GM23248 (cell line): ENCODE measurements around the gene PNMT. TPM values are rescaled to one million over a fixed set of nuclear protein-coding genes. Genes with fewer than 3 reads are reported as not detected.
A peak's percentile ranks its signal among the peaks of the same experiment; 100 is the strongest.

Experiments
- DNase-seq: peaks from one replicate; pipeline ENCODE4 v3.0.0-alpha.2; 2015
- H2AFZ ChIP-seq: fragments of 200-600 bp; sonication (generic); 2 replicates; pipeline ENCODE4 v1.6.1; 2016; ENCODE audit warnings: antibody characterized with exemption
- H3F3A ChIP-seq: fragments of 200-600 bp; sonication (generic); 2 replicates; pipeline ENCODE4 v1.6.1; 2016; ENCODE audit warnings: mild to moderate bottlenecking, antibody characterized with exemption, mixed run types; ENCODE audit not compliant: insufficient read depth
- H3K27ac ChIP-seq: fragments of 200-600 bp; sonication (generic); 2 replicates; pipeline ENCODE4 v1.5.1; 2016; ENCODE audit warnings: mild to moderate bottlenecking
- H3K27me3 ChIP-seq: fragments of 200-600 bp; sonication (generic); replicated peaks from 2 replicates; pipeline ENCODE4 v1.6.1; 2016; ENCODE audit warnings: mild to moderate bottlenecking; ENCODE audit not compliant: insufficient read depth
- H3K36me3 ChIP-seq: fragments of 200-600 bp; sonication (generic); 2 replicates; pipeline ENCODE4 v1.6.1; 2016; ENCODE audit warnings: low read depth, mild to moderate bottlenecking
- H3K4me1 ChIP-seq: fragments of 200-600 bp; sonication (generic); 2 replicates; pipeline ENCODE4 v1.6.1; 2016; ENCODE audit warnings: mild to moderate bottlenecking; ENCODE audit not compliant: insufficient read depth
- H3K4me2 ChIP-seq: fragments of 200-600 bp; sonication (generic); one replicate; pipeline ENCODE4 v1.6.1; 2016; ENCODE audit warnings: mild to moderate bottlenecking; ENCODE audit not compliant: unreplicated experiment
- H3K4me3 ChIP-seq: fragments of 200-600 bp; sonication (generic); 2 replicates; pipeline ENCODE4 v1.5.1; 2016; ENCODE audit warnings: mild to moderate bottlenecking
- H3K79me2 ChIP-seq: fragments of 200-600 bp; sonication (generic); 2 replicates; pipeline ENCODE4 v1.6.1; 2016; ENCODE audit warnings: mild to moderate bottlenecking; ENCODE audit not compliant: insufficient read depth
- H3K9ac ChIP-seq: fragments of 200-600 bp; sonication (generic); 2 replicates; pipeline ENCODE4 v1.6.1; 2016; ENCODE audit warnings: mild to moderate bottlenecking
- H3K9me2 ChIP-seq: fragments of 200-600 bp; sonication (generic); 2 replicates; pipeline ENCODE4 v1.6.1; 2016; ENCODE audit warnings: mixed run types, mild to moderate bottlenecking, moderate library complexity; ENCODE audit not compliant: insufficient read depth
- H3K9me3 ChIP-seq: fragments of 200-600 bp; sonication (generic); one replicate; pipeline ENCODE4 v1.6.1; 2017; ENCODE audit warnings: low read depth
- H4K20me1 ChIP-seq: fragments of 200-600 bp; sonication (generic); 2 replicates; pipeline ENCODE4 v1.6.0; 2016; ENCODE audit not compliant: insufficient read depth
- EZH2 ChIP-seq: fragments of 200-600 bp; sonication (generic); IDR thresholded peaks from 2 replicates; pipeline ENCODE4 v1.6.1; 2018; ENCODE audit warnings: antibody characterized with exemption, mild to moderate bottlenecking; ENCODE audit not compliant: insufficient read depth, poor library complexity, severe bottlenecking
- EZH2phosphoT487 ChIP-seq: fragments of 200-600 bp; sonication (generic); IDR thresholded peaks from 2 replicates; pipeline ENCODE4 v1.6.1; 2018; ENCODE audit warnings: antibody characterized with exemption, moderate library complexity, mild to moderate bottlenecking, low read depth; ENCODE audit not compliant: insufficient read depth
- WGBS, 2 experiments: methylation state at CpG; one replicate each; pipeline ENCODE4 v1.1.6; 2015 to 2017; ENCODE audit warnings: low lambda C conversion rate in 2 of 2, low coverage in 1 of 2; ENCODE audit errors: missing lambda C conversion rate in 2 of 2; 5-methylcytosine and 5-hydroxymethylcytosine counted together
- in situ Hi-C: fragments of 300-500 bp; cut with MboI; formaldehyde crosslinking; loops from 2 replicates; pipeline ENCODE4 v1.15.0; 2020
- polyA plus RNA-seq: library from polyadenylated mRNA; unstranded; fragments of >200 nt; fragmentation: Nextera tagmentation; extraction: Ambion mirVana; gene quantifications from 2 replicates; pipeline ENCODE4 v1.2.1, GENCODE V29; 2016
- total RNA-seq: library from RNA; depleted of rRNA; stranded (reverse); fragments of >200 nt; shearing (Covaris generic); gene quantifications from 2 replicates; pipeline ENCODE4 v1.2.3, GENCODE V29; 2014

PNMT gene
- total and polyA plus RNA-seq, 2 experiments from 2014 or later: not detected

- peak overlapping the region; percentile 62 for H3K4me2 ChIP-seq
- no peaks in the 10 kb centered on the region for H3K4me1 ChIP-seq
- H4K20me1 ChIP-seq: no peaks in the 10 kb centered on the region
- H3K4me3 ChIP-seq: peak overlapping the region; percentile 35; the same call in 1 of the 2 replicates
- no peaks in the 10 kb centered on the region for H3K9me3 ChIP-seq
- in situ Hi-C loops: loop anchor here (10.0 kb wide), 1 partner anchor 133 kb away; no protein-coding TSS in a partner anchor
- no peaks in the 10 kb centered on the region for H3K79me2 ChIP-seq
- no peak for TF ChIP-seq EZH2phosphoT487
- no peak for TF ChIP-seq EZH2
- H2AFZ ChIP-seq: peak overlapping the region; percentile 43; the same call in 1 of the 2 replicates
- H3K9me2 ChIP-seq: no peaks in the 10 kb centered on the region
- H3K27ac ChIP-seq: no peak overlapping the region
- 5 to 6% methylated on average over 25 to 26 of the region's 26 CpGs for WGBS, 2 experiments
- H3F3A ChIP-seq: peaks cover 7% of the 10 kb centered on the region; the same call in 1 of the 2 replicates
- H3K36me3 ChIP-seq: no peaks in the 10 kb centered on the region
- peaks cover 9% of the 10 kb centered on the region for H3K27me3 ChIP-seq
- peak; percentile 85 for DNase-seq
- no peak overlapping the region for H3K9ac ChIP-seq
These were observed 46.5 kb upstream of the PNMT start for GRCh38 chr17:39621523-39622379.

GRCh38 chr17:39622380-39623006, 45.8 kb upstream of the PNMT start:
- H3K4me2 ChIP-seq: peak overlapping the region; percentile 62
- H3F3A ChIP-seq: peaks cover 7% of the 10 kb centered on the region; the same call in 1 of the 2 replicates
- H3K9me3 ChIP-seq: no peaks in the 10 kb centered on the region
- no peaks in the 10 kb centered on the region for H3K36me3 ChIP-seq
- 35 to 37% methylated on average over 16 of the region's 16 CpGs for WGBS, 2 experiments
- no peak overlapping the region for H3K27ac ChIP-seq
- H3K4me3 ChIP-seq: peak overlapping the region; percentile 35; the same call in 1 of the 2 replicates
- H2AFZ ChIP-seq: peak overlapping the region; percentile 43; the same call in 1 of the 2 replicates
- DNase-seq: peak; percentile 48
- TF ChIP-seq EZH2 (no peak), EZH2phosphoT487 (no peak)
- H3K4me1 ChIP-seq: no peaks in the 10 kb centered on the region
- in situ Hi-C loops: loop anchor here (10.0 kb wide), 1 partner anchor 132 kb away; no protein-coding TSS in a partner anchor
- no peaks in the 10 kb centered on the region for H4K20me1 ChIP-seq
- no peaks in the 10 kb centered on the region for H3K9me2 ChIP-seq
- no peak overlapping the region for H3K9ac ChIP-seq
- peaks cover 17% of the 10 kb centered on the region for H3K27me3 ChIP-seq
- H3K79me2 ChIP-seq: no peaks in the 10 kb centered on the region

- WGBS, 2 experiments: 1 to 2% methylated on average over 13 to 16 of the region's 16 CpGs
- TF ChIP-seq EZH2 (no peak), EZH2phosphoT487 (no peak)
- Histone ChIP-seq H3K79me2 (no peaks in the 10 kb centered on the region), H3K9me3 (no peaks in the 10 kb centered on the region), H3F3A (peaks cover 7% of the 10 kb centered on the region; the same call in 1 of the 2 replicates), H3K4me2 (no peak overlapping the region), H2AFZ (no peak overlapping the region), H3K27me3 (peaks cover 25% of the 10 kb centered on the region), H4K20me1 (no peaks in the 10 kb centered on the region), H3K4me1 (no peaks in the 10 kb centered on the region), H3K36me3 (no peaks in the 10 kb centered on the region), H3K27ac (no peak overlapping the region), H3K9me2 (no peaks in the 10 kb centered on the region), H3K9ac (no peak overlapping the region), H3K4me3 (no peak overlapping the region)
- in situ Hi-C loops: loop anchor here (10.0 kb wide), 1 partner anchor 131 kb away; no protein-coding TSS in a partner anchor
- DNase-seq: peak; percentile 74
These were observed 44.8 kb upstream of the PNMT start for GRCh38 chr17:39623356-39623950.

- in situ Hi-C loops: loop anchor here (10.0 kb wide), 1 partner anchor 130 kb away; no protein-coding TSS in a partner anchor
- no peak for TF ChIP-seq EZH2phosphoT487
- no peak overlapping the region for H3K9ac ChIP-seq
- no peaks in the 10 kb centered on the region for H4K20me1 ChIP-seq
- H3K4me3 ChIP-seq: no peak overlapping the region
- H3K36me3 ChIP-seq: no peaks in the 10 kb centered on the region
- no peaks in the 10 kb centered on the region for H3K9me2 ChIP-seq
- H2AFZ ChIP-seq: no peak overlapping the region
- 50 to 56% methylated on average over 8 of the region's 8 CpGs for WGBS, 2 experiments
- H3F3A ChIP-seq: peaks cover 7% of the 10 kb centered on the region; the same call in 1 of the 2 replicates
- no peaks in the 10 kb centered on the region for H3K4me1 ChIP-seq
- no peak for DNase-seq
- H3K79me2 ChIP-seq: no peaks in the 10 kb centered on the region
- H3K27ac ChIP-seq: no peak overlapping the region
- H3K9me3 ChIP-seq: no peaks in the 10 kb centered on the region
- H3K4me2 ChIP-seq: no peak overlapping the region
- H3K27me3 ChIP-seq: peaks cover 34% of the 10 kb centered on the region
These were observed 43.9 kb upstream of the PNMT start for GRCh38 chr17:39624313-39624712.
